T-cell (primary cell): ENCODE measurements around the gene MYH9. TPM values are rescaled to one million over a fixed set of nuclear protein-coding genes. Genes with fewer than 3 reads are reported as not detected.
"Not testable (repeated sequence)": the region's sequence is repeated elsewhere in the genome, so short reads cannot be mapped to it uniquely, and the experiment has no call there.

Experiments used
- ATAC-seq, 4 experiments: fragments of 200-7000 bp in 3 of 4; fragments of 150-1000 bp in 1 of 4; cut with Tn5 transposase; replicated peaks in 1 of 4; 1 replicate in 3 of 4; 2 replicates in 1 of 4; pipeline ENCODE4 v1.10.0; 2021; ENCODE audit warnings: moderate library complexity in 3 of 4, mild to moderate bottlenecking in 2 of 4, moderate number of reproducible peaks in 1 of 4
- CTCF ChIA-PET, 2 donors: fragments of 300-600 bp; sonication (Branson Sonifier 250); formaldehyde crosslinking; loops; one replicate each; lab custom pipeline; 2022; ENCODE audit warnings: antibody characterized with exemption in 2 of 2; lab: Charles Lee
- POLR2A ChIA-PET, 2 donors: fragments of 300-600 bp; sonication (Branson Sonifier 250); formaldehyde crosslinking; loops; one replicate each; lab custom pipeline; 2022; ENCODE audit warnings: antibody characterized with exemption in 2 of 2; lab: Charles Lee
- DNase-seq, 35 experiments: peaks; one replicate each; pipeline versions ENCODE4 v3.0.0 to v3.0.0-alpha.2; 2013 to 2023
- H3K27ac ChIP-seq: one replicate; pipeline ENCODE4 v1.5.1; 2013; ENCODE audit warnings: low read length
- H3K27me3 ChIP-seq, 2 experiments: replicated peaks in 1 of 2; 1 replicate in 1 of 2; 2 replicates in 1 of 2; pipeline versions ENCODE4 v1.6.1 to v1.7.0; 2013; ENCODE audit warnings: low read length in 1 of 2, mixed read lengths in 1 of 2; ENCODE audit not compliant: control insufficient read depth in 2 of 2, insufficient read depth in 2 of 2; ENCODE audit errors: extremely low read depth in 1 of 2
- H3K36me3 ChIP-seq, 2 donors: 1 replicate in 1 of 2; 2 replicates in 1 of 2; pipeline versions ENCODE4 v1.6.1 to v1.7.0; 2013; ENCODE audit warnings: low read length in 1 of 2; ENCODE audit not compliant: control insufficient read depth in 2 of 2, insufficient read depth in 1 of 2; ENCODE audit errors: extremely low read depth in 1 of 2
- H3K4me1 ChIP-seq, 2 experiments: 1 replicate in 1 of 2; 2 replicates in 1 of 2; pipeline versions ENCODE4 v1.6.1 to v1.7.0; 2013; ENCODE audit warnings: low read length in 2 of 2, mixed read lengths in 1 of 2; ENCODE audit not compliant: insufficient read depth in 2 of 2, control insufficient read depth in 1 of 2; ENCODE audit errors: extremely low read depth in 1 of 2
- H3K4me3 ChIP-seq, 2 donors: 1 replicate in 1 of 2; 2 replicates in 1 of 2; pipeline versions ENCODE4 v1.5.1 to v1.7.0; 2013; ENCODE audit warnings: mild to moderate bottlenecking in 2 of 2, low read length in 1 of 2, moderate library complexity in 1 of 2; ENCODE audit not compliant: control insufficient read depth in 1 of 2; ENCODE audit errors: extremely low read depth in 1 of 2
- H3K9me3 ChIP-seq: 2 replicates; pipeline ENCODE4 v1.7.0; 2013
- H3K27ac Mint-ChIP-seq, 2 donors: one replicate each; pipeline ENCODE4 v1.8.0; 2020 to 2021; ENCODE audit warnings: mild to moderate bottlenecking in 2 of 2, mixed read lengths in 2 of 2
- H3K27me3 Mint-ChIP-seq, 2 donors: one replicate each; pipeline ENCODE4 v1.8.0; 2021 to 2022; ENCODE audit warnings: mixed read lengths in 2 of 2
- H3K36me3 Mint-ChIP-seq: one replicate; pipeline ENCODE4 v1.8.0; 2021; ENCODE audit warnings: mixed read lengths
- H3K4me1 Mint-ChIP-seq, 3 donors: one replicate each; pipeline ENCODE4 v1.8.0; 2020 to 2022; ENCODE audit warnings: mixed read lengths in 3 of 3, mild to moderate bottlenecking in 1 of 3
- H3K4me3 Mint-ChIP-seq, 3 donors: one replicate each; pipeline ENCODE4 v1.8.0; 2020 to 2022; ENCODE audit warnings: mild to moderate bottlenecking in 3 of 3, mixed read lengths in 3 of 3, moderate library complexity in 3 of 3
- H3K9me3 Mint-ChIP-seq, 3 donors: one replicate each; pipeline ENCODE4 v1.8.0; 2020 to 2022; ENCODE audit warnings: mixed read lengths in 3 of 3
- WGBS: methylation state at CpG from one replicate; pipeline ENCODE4 v1.1.5; 2013; ENCODE audit warnings: missing lambda C conversion rate; ENCODE audit not compliant: insufficient coverage; 5-methylcytosine and 5-hydroxymethylcytosine counted together
- total RNA-seq, 35 experiments: library from RNA in 6 of 35; stranded (reverse) in 6 of 35; fragments of 120-200 nt in 1 of 35; gene quantifications; one replicate each; pipeline versions ENCODE4 v1.2.1 to v1.2.4 and lab custom pipeline; 2013 to 2026

Gene MYH9
- total RNA-seq, 5 donors from 2014 or later (not counting 1 experiment from before 2014, with no cell fraction given): 816 to 1,109 (median 896) TPM

GRCh38 chr22:36291831-36292740 is 95.7 kb downstream of the MYH9 start:
- ATAC-seq (peak in 1 of 4 experiments; percentile 2), DNase-seq (no peak)
- H3K27ac Mint-ChIP-seq: peak overlapping the region; percentile 78 to 86
- Histone ChIP-seq H3K27ac (no peak overlapping the region), H3K4me3 (no peak overlapping the region), H3K36me3 (peaks cover 42 to 83% of the 10 kb centered on the region in 2 donors), H3K4me1 (peaks cover 0 to 79% of the 10 kb centered on the region in 2 experiments), H3K9me3 (no peaks in the 10 kb centered on the region), H3K27me3 (no peaks in the 10 kb centered on the region)
- ChIA-PET POLR2A (no interaction called here), CTCF (interaction anchor here in 1 of 2 donors (0.5 kb wide), 2 partner anchors 162 to 189 kb away, joined by 4 to 6 read pairs; partner anchors contain the start of gene TXN2)
- peaks cover 52 to 65% (median 57%) of the 10 kb centered on the region in 3 donors for H3K4me1 Mint-ChIP-seq
- peak overlapping the region in 2 of 3 donors; percentile 34 to 52 for H3K4me3 Mint-ChIP-seq
- no peaks in the 10 kb centered on the region for H3K27me3 Mint-ChIP-seq
- H3K36me3 Mint-ChIP-seq: peaks cover 72% of the 10 kb centered on the region
- H3K9me3 Mint-ChIP-seq: no peaks in the 10 kb centered on the region
- 96% methylated on average over 26 of the region's 29 CpGs for WGBS

- Histone ChIP-seq H3K4me1 (peaks cover 0 to 89% of the 10 kb centered on the region in 2 experiments), H3K36me3 (peaks cover 43 to 83% of the 10 kb centered on the region in 2 donors)
- H3K4me3 ChIP-seq, DNase-seq, POLR2A ChIA-PET, H3K27me3 Mint-ChIP-seq, H3K9me3 Mint-ChIP-seq, H3K9me3 ChIP-seq, ATAC-seq, H3K27ac ChIP-seq, H3K27me3 ChIP-seq: not testable (repeated sequence)
- CTCF ChIA-PET: interaction anchor here in 1 of 2 donors (0.8 kb wide), 2 partner anchors 13 to 31 kb away, joined by 3 to 4 read pairs; no protein-coding TSS in a partner anchor
- H3K36me3 Mint-ChIP-seq: peaks cover 75% of the 10 kb centered on the region
- peak overlapping the region in 1 of 3 donors; percentile 83 for H3K4me3 Mint-ChIP-seq
- peak overlapping the region in 1 of 2 donors; percentile 58 for H3K27ac Mint-ChIP-seq
- H3K4me1 Mint-ChIP-seq: peaks cover 55 to 66% (median 59%) of the 10 kb centered on the region in 3 donors
- WGBS: no CpG with 5 or more reads among the region's 40 CpGs
Measured at GRCh38 chr22:36290391-36291075, 97.2 kb downstream of the MYH9 start.

GRCh38 chr22:36289948-36290371 is 97.8 kb downstream of the MYH9 start:
- not testable (repeated sequence) for H3K4me3 ChIP-seq, H3K27me3 ChIP-seq, H3K27me3 Mint-ChIP-seq, H3K9me3 ChIP-seq, H3K9me3 Mint-ChIP-seq
- ChIA-PET CTCF (interaction anchor here in 1 of 2 donors (0.8 kb wide), 2 partner anchors 12 to 31 kb away, joined by 3 to 4 read pairs; no protein-coding TSS in a partner anchor), POLR2A (interaction anchor here in 1 of 2 donors (0.6 kb wide), 1 partner anchor 228 kb away, joined by 4 read pairs; no protein-coding TSS in a partner anchor)
- Mint-ChIP-seq H3K4me1 (peaks cover 53 to 64% (median 58%) of the 10 kb centered on the region in 3 donors), H3K27ac (peak overlapping the region; percentile 96 to 99), H3K36me3 (peaks cover 75% of the 10 kb centered on the region), H3K4me3 (peak overlapping the region; percentile 58 to 83 (median 69))
- ATAC-seq: peak; percentile 78 to 88 (median 84)
- H3K27ac ChIP-seq: peak overlapping the region; percentile 64
- peak; percentile 14 to 72 (median 50) for DNase-seq
- WGBS: 10% methylated on average over 3 of the region's 11 CpGs
- peaks cover 43 to 83% of the 10 kb centered on the region in 2 donors for H3K36me3 ChIP-seq
- peaks cover 0 to 83% of the 10 kb centered on the region in 2 experiments for H3K4me1 ChIP-seq

DNA sequence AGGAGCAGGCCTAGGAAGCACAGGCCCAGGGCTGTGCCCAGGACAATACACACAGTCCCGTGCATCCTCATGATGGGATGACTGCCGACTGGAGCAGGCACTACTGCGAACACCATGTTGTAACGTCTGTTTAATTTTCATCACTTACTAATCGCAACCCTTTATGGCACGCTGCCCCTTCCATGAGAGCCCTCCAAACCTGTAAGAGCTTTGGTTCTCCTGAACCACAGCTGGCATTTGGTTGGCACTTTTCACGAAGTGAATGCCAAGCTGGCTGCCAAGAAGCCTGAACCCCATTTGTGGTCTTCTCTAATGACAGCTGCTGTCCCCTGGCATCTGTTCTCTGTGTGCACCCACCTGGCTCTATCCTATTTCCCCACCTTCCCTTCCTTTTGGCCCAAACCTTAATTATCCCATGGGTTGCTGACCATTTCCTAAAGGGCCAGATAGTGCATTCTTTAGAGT is 98.3 kb downstream of the MYH9 start:
- H3K27me3 Mint-ChIP-seq: no peaks in the 10 kb centered on the region
- Histone ChIP-seq H3K9me3 (no peaks in the 10 kb centered on the region), H3K4me1 (peaks cover 0 to 82% of the 10 kb centered on the region in 2 experiments), H3K27ac (peak overlapping the region; percentile 64), H3K36me3 (peaks cover 40 to 83% of the 10 kb centered on the region in 2 donors), H3K27me3 (no peaks in the 10 kb centered on the region), H3K4me3 (no peak overlapping the region)
- ChIA-PET CTCF (interaction anchor here in 1 of 2 donors (0.5 to 0.8 kb wide), 4 partner anchors 12 to 193 kb away, joined by 3 to 4 read pairs (median 3); no protein-coding TSS in a partner anchor), POLR2A (interaction anchor here in 1 of 2 donors (0.6 kb wide), 1 partner anchor 228 kb away, joined by 4 read pairs; no protein-coding TSS in a partner anchor)
- 94% methylated on average over 7 of the region's 7 CpGs for WGBS
- H3K9me3 Mint-ChIP-seq: no peaks in the 10 kb centered on the region
- H3K4me3 Mint-ChIP-seq: peak overlapping the region; percentile 58 to 83 (median 69)
- H3K4me1 Mint-ChIP-seq: peaks cover 52 to 61% (median 57%) of the 10 kb centered on the region in 3 donors
- DNase-seq: no peak
- no peak for ATAC-seq
- H3K27ac Mint-ChIP-seq: peak overlapping the region; percentile 96 to 99
- H3K36me3 Mint-ChIP-seq: peaks cover 73% of the 10 kb centered on the region

GRCh38 chr22:36288571-36289405 is 99.0 kb downstream of the MYH9 start:
- Histone ChIP-seq H3K9me3 (no peaks in the 10 kb centered on the region), H3K36me3 (peaks cover 40 to 83% of the 10 kb centered on the region in 2 donors), H3K4me1 (peaks cover 0 to 79% of the 10 kb centered on the region in 2 experiments), H3K4me3 (no peak overlapping the region), H3K27me3 (no peaks in the 10 kb centered on the region), H3K27ac (peak overlapping the region; percentile 64)
- ATAC-seq: no peak
- H3K27me3 Mint-ChIP-seq: no peaks in the 10 kb centered on the region
- H3K36me3 Mint-ChIP-seq: peaks cover 72% of the 10 kb centered on the region
- H3K27ac Mint-ChIP-seq: peak overlapping the region; percentile 96 to 99
- DNase-seq: no peak
- ChIA-PET POLR2A (interaction anchor here in 1 of 2 donors (1.0 kb wide), 1 partner anchor 11 kb away, joined by 3 read pairs; no protein-coding TSS in a partner anchor), CTCF (interaction anchor here in 1 of 2 donors (0.5 to 0.8 kb wide), 2 partner anchors 14 to 194 kb away, joined by 3 read pairs; no protein-coding TSS in a partner anchor)
- 96% methylated on average over 33 of the region's 33 CpGs for WGBS
- peak overlapping the region in 1 of 3 donors; percentile 83 for H3K4me3 Mint-ChIP-seq
- peaks cover 47 to 56% (median 53%) of the 10 kb centered on the region in 3 donors for H3K4me1 Mint-ChIP-seq
- no peaks in the 10 kb centered on the region for H3K9me3 Mint-ChIP-seq
